Measurements from ENCODE around the gene CEP128.

Gene CEP128

DNA sequence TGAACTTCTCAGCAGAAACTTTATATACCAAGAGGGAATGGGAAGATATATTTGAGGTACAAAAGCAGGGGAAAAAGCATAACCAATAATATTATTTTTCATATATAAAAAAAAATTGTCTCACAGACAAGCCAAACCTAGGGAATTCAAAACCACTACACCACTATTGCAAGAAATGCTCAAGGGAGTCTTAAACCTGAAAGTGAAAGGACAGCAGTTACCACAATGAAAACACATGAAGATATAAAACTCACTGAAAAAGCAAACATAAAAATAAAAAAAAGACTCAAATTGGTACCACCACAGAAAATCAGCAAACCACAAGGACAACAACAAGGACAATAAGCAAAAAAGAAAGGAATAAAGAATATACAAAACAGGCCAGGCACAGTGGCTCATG, 131.9 kb downstream of the CEP128 start:
- Mint-ChIP-seq H3K27ac (no peak overlapping the region), H3K9me3 (peaks cover 30% of the 10 kb centered on the region), H3K4me3 (no peak overlapping the region), H3K36me3 (ENCODE audit: low read depth) (peaks cover 27% of the 10 kb centered on the region), H3K4me1 (ENCODE audit: low read depth) (no peaks in the 10 kb centered on the region), H3K27me3 (no peaks in the 10 kb centered on the region)
- intact Hi-C loops (cut with micrococcal nuclease) = no loop called here

DNA sequence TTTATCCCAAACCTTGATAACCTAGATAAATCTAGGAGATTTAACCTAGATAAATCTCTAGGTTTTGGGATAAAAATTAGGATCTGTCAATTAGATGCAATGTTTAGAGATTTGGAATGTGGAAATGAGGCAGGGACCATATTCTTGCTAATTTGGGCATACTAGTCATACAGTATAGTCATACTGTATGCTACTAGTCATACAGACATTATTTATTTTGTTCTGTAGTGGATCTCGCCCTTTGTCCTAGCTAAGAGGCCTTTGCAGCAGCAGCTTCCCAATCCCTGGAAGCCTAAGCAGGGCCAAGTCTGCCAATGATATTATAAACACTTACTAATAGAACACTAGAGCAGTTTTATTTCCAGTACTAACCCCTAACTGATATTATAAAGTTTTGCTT, 136.4 kb downstream of the CEP128 start:
- Mint-ChIP-seq H3K27ac (no peak overlapping the region), H3K36me3 (ENCODE audit: low read depth) (peaks cover 34% of the 10 kb centered on the region), H3K4me1 (ENCODE audit: low read depth) (no peaks in the 10 kb centered on the region), H3K27me3 (no peaks in the 10 kb centered on the region), H3K9me3 (peaks cover 35% of the 10 kb centered on the region), H3K4me3 (no peak overlapping the region)
- intact Hi-C loops (cut with micrococcal nuclease) = no loop called here

DNA sequence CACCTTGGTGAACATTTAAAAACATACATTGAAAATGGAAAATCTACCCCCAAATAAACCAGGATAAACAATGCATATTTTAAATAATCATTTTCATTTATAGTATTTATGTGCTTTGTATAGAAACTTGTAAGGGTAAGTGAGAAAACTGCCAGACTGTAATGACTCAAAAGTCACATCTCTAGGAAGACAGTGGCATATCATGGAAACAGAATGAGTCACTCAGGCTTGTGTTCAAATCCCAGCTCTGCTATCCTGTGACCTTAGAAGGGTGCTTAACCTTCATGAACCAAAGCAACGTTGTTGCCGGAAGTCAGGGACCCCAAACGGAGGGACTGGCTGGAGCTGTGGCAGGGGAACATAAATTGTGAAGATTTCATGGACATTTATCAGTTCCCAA, 142.7 kb downstream of the CEP128 start:
- Mint-ChIP-seq H3K9me3 (peaks cover 24% of the 10 kb centered on the region), H3K27ac (no peak overlapping the region), H3K4me3 (no peak overlapping the region), H3K27me3 (no peaks in the 10 kb centered on the region), H3K36me3 (ENCODE audit: low read depth) (peaks cover 21% of the 10 kb centered on the region), H3K4me1 (ENCODE audit: low read depth) (no peaks in the 10 kb centered on the region)
- intact Hi-C loops (cut with micrococcal nuclease) = no loop called here

DNA sequence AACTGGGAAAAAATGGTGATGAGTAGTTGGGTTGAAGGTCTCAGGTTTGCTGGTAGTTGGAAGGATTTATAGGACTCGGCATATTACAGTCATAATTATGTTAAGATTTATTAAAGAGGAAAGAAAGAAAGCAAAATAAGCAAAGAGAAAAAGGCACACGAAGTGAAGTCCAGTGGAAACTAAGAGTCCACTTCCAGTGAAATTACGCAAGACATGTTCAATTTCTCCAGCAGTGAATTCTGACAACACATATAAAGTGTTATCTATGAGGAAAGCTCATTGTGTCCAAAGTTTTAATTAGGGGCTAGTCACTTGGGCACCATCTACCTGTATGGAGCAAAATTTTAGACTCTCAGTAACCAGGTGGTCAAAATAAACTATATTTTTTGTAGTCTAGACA, 143.3 kb downstream of the CEP128 start:
- peaks cover 24% of the 10 kb centered on the region for H3K9me3 Mint-ChIP-seq
- peaks cover 21% of the 10 kb centered on the region for H3K36me3 Mint-ChIP-seq (ENCODE audit: low read depth)
- no peak overlapping the region for H3K27ac Mint-ChIP-seq
- H3K4me3 Mint-ChIP-seq = no peak overlapping the region
- H3K27me3 Mint-ChIP-seq = no peaks in the 10 kb centered on the region
- intact Hi-C loops (cut with micrococcal nuclease) = no loop called here
- H3K4me1 Mint-ChIP-seq (ENCODE audit: low read depth) = no peaks in the 10 kb centered on the region

DNA sequence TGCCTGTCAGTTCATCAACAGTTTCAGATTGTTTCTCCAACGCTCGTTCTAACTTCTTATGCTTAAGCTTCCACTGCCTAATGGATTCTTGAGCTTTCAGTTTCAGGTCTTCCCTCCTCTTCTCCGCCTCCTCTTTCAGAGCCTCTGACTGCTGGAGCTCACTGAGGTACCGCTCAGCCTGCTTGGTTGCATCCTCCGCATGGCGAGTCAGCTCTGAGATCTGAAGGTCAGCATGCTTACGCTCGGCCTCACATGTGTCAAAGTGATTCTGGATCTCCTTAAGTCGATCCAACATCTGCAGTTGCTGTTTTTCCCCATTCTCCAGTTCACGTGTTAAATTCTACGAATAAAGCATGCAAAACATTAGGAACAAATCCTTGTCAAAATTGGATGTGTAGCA, 148.8 kb downstream of the CEP128 start:
- Mint-ChIP-seq H3K27ac (no peak overlapping the region), H3K27me3 (no peaks in the 10 kb centered on the region), H3K4me1 (ENCODE audit: low read depth) (no peaks in the 10 kb centered on the region), H3K9me3 (no peaks in the 10 kb centered on the region), H3K36me3 (ENCODE audit: low read depth) (peaks cover 15% of the 10 kb centered on the region), H3K4me3 (no peak overlapping the region)
- intact Hi-C loops (cut with micrococcal nuclease) = no loop called here

DNA sequence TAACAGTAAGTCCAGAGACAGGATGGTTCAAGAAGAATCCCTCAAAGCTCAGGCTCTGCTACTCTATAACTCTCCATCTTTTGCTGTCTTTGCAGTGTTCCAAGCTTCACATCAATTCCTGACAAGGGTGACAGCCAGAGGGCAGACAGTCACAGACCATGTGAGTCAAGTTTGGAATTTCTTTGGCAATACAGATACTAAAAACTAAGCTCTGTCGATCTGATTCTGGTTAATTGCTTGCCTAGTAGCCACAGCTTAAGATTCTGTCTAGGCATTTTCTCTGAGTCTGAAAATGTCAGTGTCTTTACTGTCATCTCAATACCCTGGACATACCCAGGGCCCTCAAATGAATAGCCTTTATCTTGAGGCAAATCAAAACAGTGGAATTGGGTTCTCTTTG, 153.7 kb downstream of the CEP128 start:
- intact Hi-C loops (cut with micrococcal nuclease) = no loop called here
- no peak overlapping the region for H3K27ac Mint-ChIP-seq
- no peaks in the 10 kb centered on the region for H3K27me3 Mint-ChIP-seq
- no peaks in the 10 kb centered on the region for H3K9me3 Mint-ChIP-seq
- H3K36me3 Mint-ChIP-seq (ENCODE audit: low read depth) = peaks cover 23% of the 10 kb centered on the region
- no peaks in the 10 kb centered on the region for H3K4me1 Mint-ChIP-seq (ENCODE audit: low read depth)
- H3K4me3 Mint-ChIP-seq = no peak overlapping the region

DNA sequence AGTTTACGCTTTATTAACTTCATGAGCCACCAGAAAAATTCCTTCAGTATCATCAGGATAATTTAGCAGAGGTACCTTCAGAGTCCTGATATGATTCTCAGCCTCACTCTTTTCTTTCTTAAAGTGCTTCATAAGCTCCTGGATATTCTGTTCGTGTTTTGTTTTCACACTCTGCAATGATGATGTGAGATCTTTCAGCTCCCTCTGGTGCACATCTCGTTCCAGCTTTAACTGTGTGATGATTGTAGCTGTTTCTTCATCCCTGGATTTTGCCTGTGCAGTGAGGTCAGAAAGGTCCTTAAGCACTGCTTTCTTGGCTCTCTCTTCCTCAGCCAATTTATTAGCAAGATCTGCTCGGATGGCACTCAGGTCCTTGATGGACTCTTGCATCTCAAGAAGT, 156.7 kb downstream of the CEP128 start:
- Mint-ChIP-seq H3K36me3 (ENCODE audit: low read depth) (peaks cover 18% of the 10 kb centered on the region), H3K27ac (no peak overlapping the region), H3K27me3 (no peaks in the 10 kb centered on the region), H3K4me3 (no peak overlapping the region), H3K9me3 (no peaks in the 10 kb centered on the region), H3K4me1 (ENCODE audit: low read depth) (no peaks in the 10 kb centered on the region)
- intact Hi-C loops (cut with micrococcal nuclease) = no loop called here

DNA sequence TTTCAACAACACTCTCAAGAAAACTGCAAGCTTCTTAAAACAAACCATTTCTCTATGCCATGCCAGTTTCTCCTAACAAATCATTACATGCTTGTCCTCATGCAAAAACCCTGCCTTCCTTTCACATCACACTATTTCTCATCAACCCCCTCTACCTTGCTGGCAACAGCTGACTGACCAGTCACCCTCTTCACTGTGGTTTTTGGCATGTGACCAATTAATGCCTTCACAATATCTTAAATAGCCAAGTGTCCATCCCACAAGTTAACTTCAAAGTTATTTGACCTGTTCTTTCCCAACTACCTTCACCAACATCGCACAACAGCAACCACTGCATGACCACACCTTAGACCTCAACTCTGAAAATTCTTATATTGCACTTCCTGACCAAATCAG, 159.6 kb downstream of the CEP128 start:
- H3K4me1 Mint-ChIP-seq (ENCODE audit: low read depth) = no peaks in the 10 kb centered on the region
- peaks cover 9% of the 10 kb centered on the region for H3K36me3 Mint-ChIP-seq (ENCODE audit: low read depth)
- H3K9me3 Mint-ChIP-seq = no peaks in the 10 kb centered on the region
- intact Hi-C loops (cut with micrococcal nuclease) = no loop called here
- no peaks in the 10 kb centered on the region for H3K27me3 Mint-ChIP-seq
- no peak overlapping the region for H3K4me3 Mint-ChIP-seq
- no peak overlapping the region for H3K27ac Mint-ChIP-seq

DNA sequence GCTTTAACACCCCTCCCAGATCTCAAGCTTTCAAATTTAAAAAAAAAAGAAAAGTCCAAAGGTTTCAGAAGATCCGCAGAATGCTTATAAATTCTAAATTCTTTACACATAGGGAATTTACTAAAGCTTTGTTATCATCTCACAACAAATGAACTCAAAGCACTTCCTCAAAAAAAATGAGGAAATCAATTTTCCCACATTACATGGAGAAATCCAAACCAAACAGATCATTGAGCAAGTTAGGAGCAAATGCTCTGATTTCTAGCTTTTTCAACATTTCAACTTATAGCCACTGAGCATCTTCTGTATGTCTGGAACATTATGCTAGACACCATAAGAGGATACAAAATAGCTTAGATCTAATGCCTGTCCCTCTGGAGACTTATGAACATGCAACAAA, 161.0 kb downstream of the CEP128 start:
- peaks cover 9% of the 10 kb centered on the region for H3K36me3 Mint-ChIP-seq (ENCODE audit: low read depth)
- no peak overlapping the region for H3K4me3 Mint-ChIP-seq
- H3K27me3 Mint-ChIP-seq = no peaks in the 10 kb centered on the region
- H3K9me3 Mint-ChIP-seq = no peaks in the 10 kb centered on the region
- H3K4me1 Mint-ChIP-seq (ENCODE audit: low read depth) = no peaks in the 10 kb centered on the region
- H3K27ac Mint-ChIP-seq = no peak overlapping the region
- intact Hi-C loops (cut with micrococcal nuclease) = no loop called here

DNA sequence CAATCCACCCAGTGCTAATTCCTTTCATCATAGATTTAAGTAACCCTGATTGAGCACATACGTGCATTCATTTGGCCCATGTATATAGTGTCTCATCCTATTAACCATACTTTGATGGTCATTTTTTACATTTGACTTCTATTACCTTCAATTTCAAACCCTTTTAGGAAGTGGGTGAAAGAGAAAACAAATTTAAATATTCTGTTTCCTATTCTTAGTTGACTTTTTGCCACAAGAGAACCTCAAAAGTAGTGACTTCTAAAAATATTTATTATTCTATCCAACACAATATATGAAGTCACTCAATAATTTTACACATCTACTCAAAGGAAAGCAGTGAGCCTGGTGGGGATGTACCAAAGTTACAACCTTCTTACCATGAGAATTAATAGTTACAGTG, 164.9 kb downstream of the CEP128 start:
- no peak overlapping the region for H3K4me3 Mint-ChIP-seq
- no peaks in the 10 kb centered on the region for H3K4me1 Mint-ChIP-seq (ENCODE audit: low read depth)
- no peaks in the 10 kb centered on the region for H3K36me3 Mint-ChIP-seq (ENCODE audit: low read depth)
- intact Hi-C loops (cut with micrococcal nuclease) = no loop called here
- no peak overlapping the region for H3K27ac Mint-ChIP-seq
- H3K9me3 Mint-ChIP-seq = no peaks in the 10 kb centered on the region
- no peaks in the 10 kb centered on the region for H3K27me3 Mint-ChIP-seq

DNA sequence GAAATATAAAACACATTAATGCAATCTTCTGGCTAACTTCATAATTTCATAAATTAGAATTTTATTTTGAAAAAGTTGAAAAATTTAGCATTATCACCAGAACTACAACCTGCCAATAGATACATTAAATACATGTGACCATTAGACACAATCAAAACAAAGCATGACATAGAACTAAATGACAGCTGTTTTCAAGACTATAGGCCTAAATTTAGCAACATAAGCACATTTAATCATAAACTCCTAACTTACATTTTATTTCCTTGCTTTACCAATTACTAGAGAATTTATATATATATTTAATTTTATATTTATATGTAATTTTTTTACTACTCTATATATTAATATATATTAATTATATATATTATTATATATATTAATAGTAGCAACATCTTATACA, 165.4 kb downstream of the CEP128 start:
- Mint-ChIP-seq H3K27me3 (no peaks in the 10 kb centered on the region), H3K36me3 (ENCODE audit: low read depth) (no peaks in the 10 kb centered on the region), H3K4me3 (no peak overlapping the region), H3K27ac (no peak overlapping the region), H3K4me1 (ENCODE audit: low read depth) (no peaks in the 10 kb centered on the region), H3K9me3 (no peaks in the 10 kb centered on the region)
- intact Hi-C loops (cut with micrococcal nuclease) = no loop called here

DNA sequence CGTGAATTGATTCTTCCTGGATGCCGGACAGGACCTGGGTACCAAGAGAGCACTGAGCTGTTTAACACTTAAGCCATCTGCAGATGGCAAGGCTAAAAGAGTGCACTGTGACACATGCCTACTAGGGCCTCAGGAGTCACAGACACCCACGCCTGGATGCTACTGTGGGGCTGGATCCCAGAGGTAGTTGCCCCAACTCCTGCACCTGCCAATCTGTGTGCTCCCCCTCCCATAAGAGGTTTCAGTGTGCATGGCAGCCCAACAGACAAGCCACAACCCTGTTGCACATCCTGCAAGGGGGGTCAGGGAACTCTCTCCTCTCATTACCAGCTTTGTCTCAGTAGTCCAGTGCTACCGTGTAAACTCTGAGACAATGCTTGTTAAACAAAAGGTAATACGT, 169.0 kb downstream of the CEP128 start:
- intact Hi-C loops (cut with micrococcal nuclease) = no loop called here
- Mint-ChIP-seq H3K27ac (no peak overlapping the region), H3K4me1 (ENCODE audit: low read depth) (no peaks in the 10 kb centered on the region), H3K4me3 (no peak overlapping the region), H3K9me3 (no peaks in the 10 kb centered on the region), H3K27me3 (no peaks in the 10 kb centered on the region), H3K36me3 (ENCODE audit: low read depth) (no peaks in the 10 kb centered on the region)

DNA sequence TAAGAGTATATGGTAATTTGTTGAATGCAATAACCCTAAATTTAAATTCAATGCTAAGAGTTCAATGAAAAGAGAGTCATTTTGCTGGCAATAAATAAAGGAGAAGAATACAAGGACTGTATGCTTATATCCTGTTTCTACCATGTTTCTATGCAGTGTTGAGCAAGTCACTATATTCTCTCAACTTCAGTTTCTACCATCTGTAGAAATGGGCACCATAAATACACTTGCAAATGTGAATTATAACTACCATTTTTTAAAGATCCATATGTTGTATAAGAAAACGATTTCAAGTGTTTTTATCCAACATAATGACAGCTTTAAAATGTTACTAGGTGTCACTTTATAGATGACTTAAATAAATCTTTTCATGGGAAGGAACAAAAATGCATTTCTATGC, 170.3 kb downstream of the CEP128 start:
- Mint-ChIP-seq H3K4me1 (ENCODE audit: low read depth) (no peaks in the 10 kb centered on the region), H3K4me3 (no peak overlapping the region), H3K36me3 (ENCODE audit: low read depth) (no peaks in the 10 kb centered on the region), H3K9me3 (no peaks in the 10 kb centered on the region), H3K27ac (no peak overlapping the region), H3K27me3 (no peaks in the 10 kb centered on the region)
- intact Hi-C loops (cut with micrococcal nuclease) = no loop called here

DNA sequence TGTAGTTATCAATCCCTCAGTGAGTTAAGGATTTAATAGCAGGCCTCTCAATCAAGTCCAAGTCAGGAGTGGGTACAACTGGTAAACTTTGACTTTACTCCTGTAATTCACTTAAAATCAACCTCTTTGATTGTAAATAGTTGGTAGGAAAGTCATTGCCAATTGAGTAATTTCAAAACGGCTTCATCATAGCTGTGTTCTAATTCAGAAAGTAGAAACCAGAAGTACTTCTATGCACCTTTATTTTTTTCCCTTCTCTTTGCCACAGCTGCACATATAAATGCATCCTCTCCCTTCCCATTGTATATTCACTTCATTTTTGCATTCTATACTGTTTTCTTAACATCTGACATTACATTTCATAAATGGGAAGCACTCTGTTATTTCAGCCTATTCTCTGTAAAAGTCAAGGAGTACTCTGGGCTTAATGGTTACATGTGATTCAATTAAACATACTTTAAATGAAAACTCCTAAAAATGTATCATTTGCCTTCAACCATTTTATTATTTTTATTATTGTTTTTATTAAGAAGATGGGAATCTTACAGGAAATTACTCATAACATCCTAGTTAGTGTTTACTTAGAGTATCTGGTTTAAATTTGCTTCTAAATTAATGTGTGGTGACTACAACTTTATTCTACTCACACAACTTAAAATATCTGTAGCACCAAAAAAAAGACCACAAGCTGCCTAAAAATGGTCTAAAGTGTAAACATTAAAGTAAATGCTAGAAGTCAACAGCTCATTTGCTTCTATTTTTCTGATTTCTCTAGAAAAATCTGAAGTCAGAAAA, 171.2 kb downstream of the CEP128 start:
- intact Hi-C loops (cut with micrococcal nuclease) = no loop called here
- Mint-ChIP-seq H3K27ac (no peak overlapping the region), H3K4me1 (ENCODE audit: low read depth) (no peaks in the 10 kb centered on the region), H3K9me3 (no peaks in the 10 kb centered on the region), H3K36me3 (ENCODE audit: low read depth) (no peaks in the 10 kb centered on the region), H3K27me3 (no peaks in the 10 kb centered on the region), H3K4me3 (no peak overlapping the region)

DNA sequence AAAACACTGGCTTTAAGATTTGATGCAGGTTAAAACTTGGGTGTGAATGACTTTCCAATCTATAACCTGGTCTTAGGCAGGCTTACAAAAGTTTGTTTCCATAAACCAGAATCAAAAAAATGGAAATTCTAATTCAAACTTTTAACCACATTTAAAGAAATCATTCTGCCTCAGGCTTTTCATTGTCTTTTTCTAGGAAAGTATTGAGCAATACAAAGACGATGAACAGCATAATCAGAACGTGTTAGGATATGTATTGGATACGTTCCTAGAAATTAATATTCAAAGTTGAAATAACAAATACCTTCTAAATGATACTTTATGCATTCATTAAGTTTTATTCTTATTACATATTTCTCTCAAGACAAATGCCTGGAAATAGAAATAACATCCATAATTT, 172.9 kb downstream of the CEP128 start:
- Mint-ChIP-seq H3K4me3 (no peak overlapping the region), H3K27ac (no peak overlapping the region), H3K27me3 (no peaks in the 10 kb centered on the region), H3K36me3 (ENCODE audit: low read depth) (no peaks in the 10 kb centered on the region), H3K9me3 (no peaks in the 10 kb centered on the region), H3K4me1 (ENCODE audit: low read depth) (no peaks in the 10 kb centered on the region)
- intact Hi-C loops (cut with micrococcal nuclease) = no loop called here

All from dendritic cell treated with granulocyte-macrophage colony-stimulating factor and Interleukin-4, amounts not matched to agents 40 ng/mL and 50 ng/mL, for 4 days (primary cell).